ENCODE data around the gene SYT12. TPM values are rescaled to one million over a fixed set of nuclear protein-coding genes. Genes with fewer than 3 reads are reported as not detected.

Gene SYT12
- total and polyA plus RNA-seq, 10 donors = 0.02 to 0.13 (median 0.05) TPM; not detected in 7

- Histone ChIP-seq H3K4me3 (no peak overlapping the region), H3K27ac (no peak overlapping the region), H3K9me3 (no peaks in the 10 kb centered on the region), H3K4me1 (no peaks in the 10 kb centered on the region), H3K36me3 (no peaks in the 10 kb centered on the region), H3K27me3 (replicated peaks in 1 of 7) (peaks cover 0 to 61% (median 0%) of the 10 kb centered on the region in 7 donors)
- intact Hi-C loops (cut with DNase I; ENCODE audit: low total_unique reads) = no loop called here
- TF ChIP-seq POLR2A (IDR thresholded peaks at IDR 0.05) = no peak
- TF ChIP-seq, protein P1, sequence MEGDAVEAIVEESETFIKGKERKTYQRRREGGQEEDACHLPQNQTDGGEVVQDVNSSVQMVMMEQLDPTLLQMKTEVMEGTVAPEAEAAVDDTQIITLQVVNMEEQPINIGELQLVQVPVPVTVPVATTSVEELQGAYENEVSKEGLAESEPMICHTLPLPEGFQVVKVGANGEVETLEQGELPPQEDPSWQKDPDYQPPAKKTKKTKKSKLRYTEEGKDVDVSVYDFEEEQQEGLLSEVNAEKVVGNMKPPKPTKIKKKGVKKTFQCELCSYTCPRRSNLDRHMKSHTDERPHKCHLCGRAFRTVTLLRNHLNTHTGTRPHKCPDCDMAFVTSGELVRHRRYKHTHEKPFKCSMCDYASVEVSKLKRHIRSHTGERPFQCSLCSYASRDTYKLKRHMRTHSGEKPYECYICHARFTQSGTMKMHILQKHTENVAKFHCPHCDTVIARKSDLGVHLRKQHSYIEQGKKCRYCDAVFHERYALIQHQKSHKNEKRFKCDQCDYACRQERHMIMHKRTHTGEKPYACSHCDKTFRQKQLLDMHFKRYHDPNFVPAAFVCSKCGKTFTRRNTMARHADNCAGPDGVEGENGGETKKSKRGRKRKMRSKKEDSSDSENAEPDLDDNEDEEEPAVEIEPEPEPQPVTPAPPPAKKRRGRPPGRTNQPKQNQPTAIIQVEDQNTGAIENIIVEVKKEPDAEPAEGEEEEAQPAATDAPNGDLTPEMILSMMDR (IDR thresholded peaks at IDR 0.05 in 8 of 11, conservative IDR thresholded peaks at IDR 0.05 in 3 of 11) = no peak
- TF ChIP-seq POLR2AphosphoS5 (IDR thresholded peaks at IDR 0.05) = no peak
- WGBS, 5 donors = 38 to 69% (median 42%) methylated on average over 10 to 14 of the region's 14 CpGs
- DNase-seq = no peak
These were observed 21.6 kb downstream of the SYT12 start for GRCh38 chr11:67044496-67044895.

DNA sequence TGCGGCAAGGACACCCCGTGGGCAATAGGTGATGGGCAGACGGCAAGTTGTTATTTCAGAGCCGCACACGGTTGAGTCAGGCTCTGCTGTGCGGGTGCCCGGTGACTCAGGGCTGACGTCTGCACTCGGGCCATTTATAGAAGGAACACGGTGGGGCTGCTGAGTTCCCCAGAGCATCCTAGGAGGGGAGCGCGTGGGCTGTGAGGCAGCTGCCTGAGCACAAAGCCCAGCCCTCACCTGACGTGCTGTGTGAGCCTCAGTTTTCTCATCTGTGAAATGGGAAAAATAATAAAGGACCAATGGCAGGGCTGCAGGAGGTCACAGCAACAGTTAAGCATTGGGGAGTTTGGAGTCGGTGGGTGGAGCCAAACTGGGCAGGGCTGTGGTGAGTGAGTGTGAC, 22.4 kb downstream of the SYT12 start:
- no peaks in the 10 kb centered on the region for H3K4me1 ChIP-seq
- WGBS, 5 donors = 64 to 79% (median 72%) methylated on average over 14 of the region's 14 CpGs
- intact Hi-C loops (cut with DNase I; ENCODE audit: low total_unique reads) = no loop called here
- TF ChIP-seq, protein P1 (IDR thresholded peaks at IDR 0.05 in 8 of 11, conservative IDR thresholded peaks at IDR 0.05 in 3 of 11) = no peak
- TF ChIP-seq POLR2AphosphoS5 (IDR thresholded peaks at IDR 0.05) = no peak
- no peak for TF ChIP-seq POLR2A (IDR thresholded peaks at IDR 0.05)
- H3K27me3 ChIP-seq (replicated peaks in 1 of 7) = peaks cover 0 to 53% (median 0%) of the 10 kb centered on the region in 7 donors
- no peak overlapping the region for H3K27ac ChIP-seq
- H3K4me3 ChIP-seq = no peak overlapping the region
- no peak for DNase-seq
- no peaks in the 10 kb centered on the region for H3K9me3 ChIP-seq
- no peaks in the 10 kb centered on the region for H3K36me3 ChIP-seq

DNA sequence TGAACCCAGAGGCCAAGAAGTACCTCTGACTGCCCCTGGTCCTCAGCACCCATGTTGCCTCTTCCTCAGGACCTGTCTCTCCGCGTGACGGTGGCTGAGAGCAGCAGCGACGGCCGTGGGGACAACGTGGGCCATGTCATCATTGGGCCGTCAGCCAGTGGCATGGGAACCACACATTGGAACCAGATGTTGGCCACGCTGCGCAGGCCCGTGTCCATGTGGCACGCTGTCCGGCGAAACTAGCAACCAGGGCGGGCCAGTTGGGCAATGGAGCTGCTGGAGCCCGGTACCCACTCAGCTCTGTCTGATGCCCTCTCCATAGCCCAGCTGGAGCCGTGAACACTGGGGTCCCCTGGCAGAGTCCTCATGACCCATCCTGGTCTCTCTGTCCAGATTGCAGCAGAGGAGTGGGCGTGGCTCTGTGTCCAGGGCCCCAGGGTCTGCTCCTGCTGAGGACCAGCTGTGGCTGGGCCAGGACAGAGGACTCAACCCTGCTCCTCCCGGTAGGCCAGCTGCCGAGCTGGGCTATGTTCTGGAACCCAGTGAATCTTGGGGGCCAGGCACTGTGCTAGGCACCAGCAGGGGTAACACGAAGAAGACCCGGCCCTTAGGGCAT, 25.7 kb downstream of the SYT12 start:
- TF ChIP-seq, protein P1 (IDR thresholded peaks at IDR 0.05 in 8 of 11, conservative IDR thresholded peaks at IDR 0.05 in 3 of 11) = no peak
- no peak for TF ChIP-seq POLR2A (IDR thresholded peaks at IDR 0.05)
- TF ChIP-seq POLR2AphosphoS5 (IDR thresholded peaks at IDR 0.05) = no peak
- intact Hi-C loops (cut with DNase I; ENCODE audit: low total_unique reads) = no loop called here
- no peak overlapping the region for H3K4me3 ChIP-seq
- H3K4me1 ChIP-seq = peaks cover 0 to under 1% (median 0%) of the 10 kb centered on the region in 6 donors
- H3K9me3 ChIP-seq = no peaks in the 10 kb centered on the region
- H3K27ac ChIP-seq = no peak overlapping the region
- H3K27me3 ChIP-seq (replicated peaks in 1 of 7) = peaks cover 0 to 55% (median 0%) of the 10 kb centered on the region in 7 donors
- WGBS, 5 donors = 87 to 91% (median 90%) methylated on average over 2 to 22 of the region's 22 CpGs
- no peaks in the 10 kb centered on the region for H3K36me3 ChIP-seq
- no peak for DNase-seq

DNA sequence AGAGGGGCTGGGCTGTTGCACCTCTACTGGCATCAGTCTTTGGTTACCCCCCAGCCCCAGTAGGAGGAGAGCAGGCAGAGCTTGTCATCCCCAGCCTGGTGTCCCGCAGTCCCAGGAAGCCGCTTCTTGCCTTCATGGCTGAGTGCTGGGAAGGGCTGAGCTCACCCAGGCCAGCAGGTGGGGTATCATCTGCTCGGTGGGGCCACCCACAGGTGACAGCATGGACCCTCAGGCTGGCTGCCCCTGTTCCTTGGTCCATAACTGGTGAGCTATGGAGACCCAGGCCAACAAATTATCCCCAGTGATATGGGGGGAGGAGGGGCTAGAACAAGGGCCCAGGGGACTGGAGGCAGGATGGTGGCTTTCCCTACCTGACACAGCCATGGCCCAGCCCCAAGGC, 27.2 kb downstream of the SYT12 start:
- DNase-seq = no peak
- WGBS, 5 donors = 80 to 100% (median 85%) methylated on average over 3 of the region's 3 CpGs
- no peaks in the 10 kb centered on the region for H3K9me3 ChIP-seq
- no peaks in the 10 kb centered on the region for H3K36me3 ChIP-seq
- no peak for TF ChIP-seq POLR2AphosphoS5 (IDR thresholded peaks at IDR 0.05)
- intact Hi-C loops (cut with DNase I; ENCODE audit: low total_unique reads) = no loop called here
- no peak overlapping the region for H3K4me3 ChIP-seq
- H3K4me1 ChIP-seq = peaks cover 0 to 14% (median 7%) of the 10 kb centered on the region in 6 donors
- H3K27ac ChIP-seq = no peak overlapping the region
- peaks cover 0 to 47% (median 0%) of the 10 kb centered on the region in 7 donors for H3K27me3 ChIP-seq (replicated peaks in 1 of 7)
